Measurements from ENCODE around the gene COQ4.

- TF ChIP-seq, protein P1, sequence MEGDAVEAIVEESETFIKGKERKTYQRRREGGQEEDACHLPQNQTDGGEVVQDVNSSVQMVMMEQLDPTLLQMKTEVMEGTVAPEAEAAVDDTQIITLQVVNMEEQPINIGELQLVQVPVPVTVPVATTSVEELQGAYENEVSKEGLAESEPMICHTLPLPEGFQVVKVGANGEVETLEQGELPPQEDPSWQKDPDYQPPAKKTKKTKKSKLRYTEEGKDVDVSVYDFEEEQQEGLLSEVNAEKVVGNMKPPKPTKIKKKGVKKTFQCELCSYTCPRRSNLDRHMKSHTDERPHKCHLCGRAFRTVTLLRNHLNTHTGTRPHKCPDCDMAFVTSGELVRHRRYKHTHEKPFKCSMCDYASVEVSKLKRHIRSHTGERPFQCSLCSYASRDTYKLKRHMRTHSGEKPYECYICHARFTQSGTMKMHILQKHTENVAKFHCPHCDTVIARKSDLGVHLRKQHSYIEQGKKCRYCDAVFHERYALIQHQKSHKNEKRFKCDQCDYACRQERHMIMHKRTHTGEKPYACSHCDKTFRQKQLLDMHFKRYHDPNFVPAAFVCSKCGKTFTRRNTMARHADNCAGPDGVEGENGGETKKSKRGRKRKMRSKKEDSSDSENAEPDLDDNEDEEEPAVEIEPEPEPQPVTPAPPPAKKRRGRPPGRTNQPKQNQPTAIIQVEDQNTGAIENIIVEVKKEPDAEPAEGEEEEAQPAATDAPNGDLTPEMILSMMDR (IDR thresholded peaks at IDR 0.05) = no peak
- no peak for TF ChIP-seq POLR2A (IDR thresholded peaks at IDR 0.05)
Observed at GRCh38 chr9:128372784-128373183, 50.1 kb downstream of the COQ4 start.
